Gastrocnemius medialis (tissue), 4 donors: ENCODE data around the gene ELOVL3. TPM values are rescaled to one million over a fixed set of nuclear protein-coding genes. Genes with fewer than 3 reads are reported as not detected.
"Not testable (repeated sequence)": the region's sequence is repeated elsewhere in the genome, so short reads cannot be mapped to it uniquely, and the experiment has no call there.

ENCODE experiments used
- ATAC-seq, 2 donors: fragments of 150-250 bp; one replicate each; pipeline ENCODE4 v1.9.1; 2016
- DNase-seq, 2 donors: peaks; one replicate each; pipeline ENCODE4 v3.0.0-alpha.2; 2019
- H3K27ac ChIP-seq, 4 donors: fragments of 200-600 bp; sonication (generic); 1 replicate in 1 of 4; 2 replicates in 3 of 4; pipeline ENCODE4 v1.5.1; 2016 to 2018; ENCODE audit warnings: mild to moderate bottlenecking in 2 of 4, moderate library complexity in 1 of 4
- H3K27me3 ChIP-seq, 3 donors: fragments of 200-600 bp; sonication (generic) in 2 of 3; 1 replicate in 1 of 3; 2 replicates in 2 of 3; pipeline versions ENCODE4 v1.5.1 to v1.6.0; 2016 to 2019; ENCODE audit warnings: mild to moderate bottlenecking in 1 of 3, moderate library complexity in 1 of 3
- H3K36me3 ChIP-seq, 2 donors: fragments of 200-600 bp; sonication (generic) in 1 of 2; one replicate each; pipeline ENCODE4 v1.5.1; 2017 to 2018
- H3K4me1 ChIP-seq, 2 donors: fragments of 200-600 bp; sonication (generic) in 1 of 2; one replicate each; pipeline ENCODE4 v1.5.1; 2016 to 2017; ENCODE audit warnings: mild to moderate bottlenecking in 2 of 2
- H3K4me3 ChIP-seq, 4 donors: fragments of 200-600 bp; sonication (generic) in 3 of 4; 1 replicate in 1 of 4; 2 replicates in 3 of 4; pipeline ENCODE4 v1.5.1; 2016 to 2019; ENCODE audit warnings: mild to moderate bottlenecking in 2 of 4
- H3K9me3 ChIP-seq, 3 donors: fragments of 200-600 bp; sonication (generic) in 2 of 3; 1 replicate in 1 of 3; 2 replicates in 2 of 3; pipeline ENCODE4 v1.5.1; 2016 to 2019
- CTCF ChIP-seq, 5 experiments: fragments of 450-650 bp in 3 of 5; fragments of 200-600 bp in 2 of 5; sonication (generic) in 2 of 5; IDR thresholded peaks in 4 of 5; conservative IDR thresholded peaks in 1 of 5; 1 replicate in 4 of 5; 2 replicates in 1 of 5; pipeline ENCODE4 v1.5.1; 2016 to 2019; ENCODE audit warnings: antibody characterized with exemption in 5 of 5, mild to moderate bottlenecking in 3 of 5, moderate library complexity in 3 of 5
- POLR2A ChIP-seq, 2 donors: fragments of 450-650 bp; IDR thresholded peaks; one replicate each; pipeline ENCODE4 v1.6.1; 2017; ENCODE audit warnings: antibody characterized with exemption in 2 of 2, mild to moderate bottlenecking in 2 of 2, moderate library complexity in 2 of 2
- in situ Hi-C, 4 donors: fragments of 200-750 bp; cut with MboI; loops; one replicate each; pipeline versions ENCODE4 v1.15.0 to v1.8.0; 2017; ENCODE audit warnings: low sequenced_read_pairs in 4 of 4
- intact Hi-C: fragments of 100-400 bp; cut with DNase I; formaldehyde crosslinking; loops from one replicate; pipeline ENCODE4 v1.15.1; 2023; ENCODE audit warnings: low total_unique reads
- total RNA-seq, 4 donors: library from RNA; depleted of rRNA; stranded (reverse); fragments of >200 nt; gene quantifications; one replicate each; pipeline versions ENCODE4 v1.1.0 to v1.2.3, GENCODE V29; 2016

The ELOVL3 gene
- total RNA-seq, 4 donors from 2014 or later = 0.51 TPM; not detected in 3

- TF ChIP-seq POLR2A (IDR thresholded peaks at IDR 0.05) (peak; percentile 100), CTCF (IDR thresholded peaks at IDR 0.05 in 4 of 5, conservative IDR thresholded peaks at IDR 0.05 in 1 of 5) (no peak)
- intact Hi-C loops = loop anchor here (5.0 kb wide), 1 partner anchor 82 kb away; no protein-coding TSS in a partner anchor
- Histone ChIP-seq H3K36me3 (no peaks in the 10 kb centered on the region), H3K27me3 (no peaks in the 10 kb centered on the region), H3K4me3 (peak within 1 kb of the TSS; percentile 74 to 96 (median 86)), H3K27ac (peak within 1 kb of the TSS; percentile 91 to 98 (median 93)), H3K9me3 (no peaks in the 10 kb centered on the region), H3K4me1 (peaks cover 50 to 51% of the 10 kb centered on the region in 2 donors)
- ATAC-seq (peak; percentile 83 to 87), DNase-seq (peak; percentile 92 to 96)
- in situ Hi-C loops = no loop called here
Observed at GRCh38 chr10:102245082-102245931, 19.2 kb downstream of the ELOVL3 start, which contains the start of gene GBF1. Gene GBF1 (plus strand): TSS chr10:102245532. CDS start chr10:102258939, 13,407 bp downstream.

GRCh38 chr10:102245932-102246251 lies 19.8 kb downstream of the ELOVL3 start:
- ATAC-seq (peak; percentile 3 to 8), DNase-seq (no peak)
- Histone ChIP-seq H3K4me1 (peaks cover 52 to 57% of the 10 kb centered on the region in 2 donors), H3K27ac (peak overlapping the region; percentile 91 to 98 (median 93)), H3K4me3 (peak overlapping the region; percentile 74 to 96 (median 86)), H3K36me3 (no peaks in the 10 kb centered on the region), H3K27me3 (no peaks in the 10 kb centered on the region), H3K9me3 (no peaks in the 10 kb centered on the region)
- intact Hi-C loops = loop anchor here (5.0 kb wide), 1 partner anchor 81 kb away; no protein-coding TSS in a partner anchor
- no peak for TF ChIP-seq CTCF (IDR thresholded peaks at IDR 0.05 in 4 of 5, conservative IDR thresholded peaks at IDR 0.05 in 1 of 5)
- TF ChIP-seq POLR2A (IDR thresholded peaks at IDR 0.05) = no peak
- in situ Hi-C loops = no loop called here

GRCh38 chr10:102246261-102246660 lies 20.2 kb downstream of the ELOVL3 start:
- peak overlapping the region; percentile 74 to 96 (median 86) for H3K4me3 ChIP-seq
- no peaks in the 10 kb centered on the region for H3K9me3 ChIP-seq
- TF ChIP-seq POLR2A (IDR thresholded peaks at IDR 0.05) (no peak), CTCF (IDR thresholded peaks at IDR 0.05 in 4 of 5, conservative IDR thresholded peaks at IDR 0.05 in 1 of 5) (no peak)
- peaks cover 54 to 57% of the 10 kb centered on the region in 2 donors for H3K4me1 ChIP-seq
- H3K36me3 ChIP-seq = no peaks in the 10 kb centered on the region
- peak overlapping the region; percentile 91 to 98 (median 93) for H3K27ac ChIP-seq
- no peak for DNase-seq
- in situ Hi-C loops (no loop called here), intact Hi-C loops (loop anchor here (5.0 kb wide), 1 partner anchor 81 kb away; no protein-coding TSS in a partner anchor)
- H3K27me3 ChIP-seq = no peaks in the 10 kb centered on the region
- ATAC-seq = no peak

- H3K27ac ChIP-seq = peak overlapping the region; percentile 91 to 98 (median 93)
- ATAC-seq (no peak), DNase-seq (no peak)
- intact Hi-C loops (loop anchor here (5.0 kb wide), 1 partner anchor 80 kb away; no protein-coding TSS in a partner anchor), in situ Hi-C loops (no loop called here)
- H3K36me3 ChIP-seq = no peaks in the 10 kb centered on the region
- no peaks in the 10 kb centered on the region for H3K9me3 ChIP-seq
- no peak for TF ChIP-seq CTCF (IDR thresholded peaks at IDR 0.05 in 4 of 5, conservative IDR thresholded peaks at IDR 0.05 in 1 of 5)
- TF ChIP-seq POLR2A (IDR thresholded peaks at IDR 0.05) = no peak
- H3K4me3 ChIP-seq = peak overlapping the region in 3 of 4 donors; percentile 8 to 22 (median 9)
- peaks cover 50% of the 10 kb centered on the region in 2 donors for H3K4me1 ChIP-seq
- H3K27me3 ChIP-seq = no peaks in the 10 kb centered on the region
Observed at GRCh38 chr10:102247734-102248133, 21.6 kb downstream of the ELOVL3 start.

GRCh38 chr10:102252508-102252907 lies 26.4 kb downstream of the ELOVL3 start:
- H3K9me3 ChIP-seq, H3K36me3 ChIP-seq, ATAC-seq, intact Hi-C loops, DNase-seq, in situ Hi-C loops, H3K4me3 ChIP-seq, H3K27me3 ChIP-seq: not testable (repeated sequence)
- Histone ChIP-seq H3K27ac (peak overlapping the region in 1 of 4 donors; percentile 38), H3K4me1 (peaks cover 42 to 49% of the 10 kb centered on the region in 2 donors)
